Kasumi-1 (cell line): ENCODE data around the gene JADE3.
A peak's percentile ranks its signal among the peaks of the same experiment; 100 is the strongest.
"Not testable (repeated sequence)": the region's sequence is repeated elsewhere in the genome, so short reads cannot be mapped to it uniquely, and the experiment has no call there.

Source experiments
- DNase-seq, 2 experiments: peaks; one replicate each; lab custom pipeline; 2025; lab: John Stamatoyannopoulos, UW

Gene JADE3

GRCh38 chrX:46935295-46935694, 23.1 kb downstream of the JADE3 start:
- DNase-seq: no peak

- no peak for DNase-seq
These were observed 26.4 kb downstream of the JADE3 start for GRCh38 chrX:46938589-46938988.

GRCh38 chrX:46941341-46941740, 29.1 kb downstream of the JADE3 start:
- no peak for DNase-seq

- no peak for DNase-seq
These were observed 40.9 kb downstream of the JADE3 start for GRCh38 chrX:46953137-46953527.

- peak; percentile 2 to 8 for DNase-seq
These were observed 41.4 kb downstream of the JADE3 start for GRCh38 chrX:46953597-46953996.

GRCh38 chrX:46954716-46955115, 42.5 kb downstream of the JADE3 start:
- no peak for DNase-seq

GRCh38 chrX:46956589-46956988, 44.4 kb downstream of the JADE3 start:
- not testable (repeated sequence) for DNase-seq

GRCh38 chrX:46957297-46957696, 45.1 kb downstream of the JADE3 start:
- DNase-seq: no peak

- no peak for DNase-seq
These were observed 46.9 kb downstream of the JADE3 start for GRCh38 chrX:46959101-46959500.

GRCh38 chrX:46959985-46960700, 47.9 kb downstream of the JADE3 start:
- DNase-seq: no peak

- DNase-seq: no peak
These were observed 48.9 kb downstream of the JADE3 start for GRCh38 chrX:46961097-46961496.

GRCh38 chrX:46961574-46962283, 49.5 kb downstream of the JADE3 start:
- no peak for DNase-seq

- DNase-seq: no peak
These were observed 53.0 kb downstream of the JADE3 start for GRCh38 chrX:46965125-46965758.

- DNase-seq: no peak
These were observed 55.3 kb downstream of the JADE3 start for GRCh38 chrX:46967547-46967946.

- not testable (repeated sequence) for DNase-seq
These were observed 64.8 kb downstream of the JADE3 start for GRCh38 chrX:46977046-46977445.

GRCh38 chrX:46978341-46979291, 66.4 kb downstream of the JADE3 start:
- peak; percentile 60 to 65 for DNase-seq

GRCh38 chrX:46984705-46985104, 72.5 kb downstream of the JADE3 start:
- DNase-seq: no peak

GRCh38 chrX:46989548-46989947, 77.3 kb downstream of the JADE3 start:
- DNase-seq: no peak

- no peak for DNase-seq
These were observed 79.4 kb downstream of the JADE3 start for GRCh38 chrX:46991664-46992063.

- no peak for DNase-seq
These were observed 79.8 kb downstream of the JADE3 start for GRCh38 chrX:46992070-46992469.

GRCh38 chrX:46994096-46994495, 81.9 kb downstream of the JADE3 start:
- DNase-seq: no peak

- DNase-seq: no peak
These were observed 99.9 kb downstream of the JADE3 start for GRCh38 chrX:47012131-47012530.
